HG03280 (cell line): ENCODE measurements around the gene NKG7.

Source experiments
- ATAC-seq: cut with Tn5 transposase; IDR thresholded peaks from one replicate; pipeline ENCODE4 v1.9.1; 2021; ENCODE audit warnings: mild to moderate bottlenecking, moderate library complexity; ENCODE audit not compliant: unreplicated experiment

NKG7 gene

GRCh38 chr19:51364200-51365106 lies 8.0 kb downstream of the NKG7 start:
- ATAC-seq, result no peak

- no peak for ATAC-seq
These were observed 11.2 kb downstream of the NKG7 start for GRCh38 chr19:51361239-51361638.

GRCh38 chr19:51359294-51359693 lies 13.2 kb downstream of the NKG7 start:
- no peak for ATAC-seq

GRCh38 chr19:51357952-51358351 lies 14.5 kb downstream of the NKG7 start:
- ATAC-seq, result no peak

GRCh38 chr19:51356159-51356801 lies 16.2 kb downstream of the NKG7 start:
- no peak for ATAC-seq

GRCh38 chr19:51354742-51355148 lies 17.7 kb downstream of the NKG7 start:
- no peak for ATAC-seq

GRCh38 chr19:51354103-51354741 lies 18.2 kb downstream of the NKG7 start:
- ATAC-seq, result no peak

GRCh38 chr19:51352783-51353360 lies 19.6 kb downstream of the NKG7 start:
- no peak for ATAC-seq

- no peak for ATAC-seq
These were observed 21.0 kb downstream of the NKG7 start for GRCh38 chr19:51351266-51351990.

GRCh38 chr19:51347209-51347928 lies 25.1 kb downstream of the NKG7 start:
- ATAC-seq, result no peak

- no peak for ATAC-seq
These were observed 25.7 kb downstream of the NKG7 start for GRCh38 chr19:51346742-51347141.

- ATAC-seq, result no peak
These were observed 27.3 kb downstream of the NKG7 start for GRCh38 chr19:51345076-51345620.

GRCh38 chr19:51342631-51343569 lies 29.6 kb downstream of the NKG7 start:
- ATAC-seq, result no peak

GRCh38 chr19:51341976-51342580 lies 30.4 kb downstream of the NKG7 start, which contains the start of gene VSIG10L:
Gene VSIG10L, minus strand, starts transcription at chr19:51342139. Its CDS starts 15 bp downstream, at chr19:51342124.
- no peak for ATAC-seq

- no peak for ATAC-seq
These were observed 31.4 kb downstream of the NKG7 start for GRCh38 chr19:51341066-51341465.

- peak; percentile 61 for ATAC-seq
These were observed 32.5 kb downstream of the NKG7 start for GRCh38 chr19:51339687-51340656.

- ATAC-seq, result no peak
These were observed 33.2 kb downstream of the NKG7 start for GRCh38 chr19:51339313-51339686.
